Common myeloid progenitor, CD34-positive (primary cell): ENCODE data around the gene ACY1.
A peak's percentile ranks its signal among the peaks of the same experiment; 100 is the strongest.

Source experiments
- CTCF ChIA-PET: fragments of 350-600 bp; sonication (Branson Sonifier 250); formaldehyde crosslinking; loops from one replicate; lab custom pipeline; 2021; ENCODE audit warnings: antibody characterized with exemption; lab: Charles Lee
- POLR2A ChIA-PET: fragments of 350-600 bp; sonication (Branson Sonifier 250); formaldehyde crosslinking; loops from one replicate; lab custom pipeline; 2021; ENCODE audit warnings: antibody characterized with exemption; lab: Charles Lee
- DNase-seq, 3 donors: peaks; one replicate each; pipeline versions ENCODE4 v3.0.0 to v3.0.0-alpha.2; 2013
- H3K27ac ChIP-seq, 2 experiments: 1 replicate in 1 of 2; 2 replicates in 1 of 2; pipeline ENCODE4 v1.7.0; 2013; ENCODE audit warnings: inconsistent platforms in 2 of 2, low read length in 2 of 2, mild to moderate bottlenecking in 2 of 2, low read depth in 1 of 2, moderate library complexity in 1 of 2; ENCODE audit not compliant: severe bottlenecking in 2 of 2, insufficient read depth in 1 of 2, poor library complexity in 1 of 2
- H3K27me3 ChIP-seq, 5 experiments: replicated peaks in 2 of 5; 1 replicate in 3 of 5; 2 replicates in 2 of 5; pipeline versions ENCODE4 v1.6.1 to v1.7.0; 2013; ENCODE audit warnings: low read length in 4 of 5, mild to moderate bottlenecking in 2 of 5, moderate library complexity in 2 of 5, inconsistent platforms in 1 of 5; ENCODE audit not compliant: insufficient read depth in 5 of 5, control insufficient read depth in 4 of 5
- H3K36me3 ChIP-seq, 4 experiments: 1 replicate in 2 of 4; 2 replicates in 2 of 4; pipeline versions ENCODE4 v1.6.1 to v1.7.0; 2013; ENCODE audit warnings: low read length in 3 of 4, control low read depth in 1 of 4, mild to moderate bottlenecking in 1 of 4; ENCODE audit not compliant: control insufficient read depth in 4 of 4, insufficient read depth in 4 of 4
- H3K4me1 ChIP-seq, 4 experiments: 1 replicate in 3 of 4; 2 replicates in 1 of 4; pipeline versions ENCODE4 v1.6.1 to v1.7.1; 2013; ENCODE audit warnings: low read length in 3 of 4, mild to moderate bottlenecking in 3 of 4, control low read depth in 1 of 4, inconsistent platforms in 1 of 4, moderate library complexity in 1 of 4; ENCODE audit not compliant: control insufficient read depth in 4 of 4, insufficient read depth in 4 of 4; ENCODE audit errors: control extremely low read depth in 1 of 4
- H3K4me3 ChIP-seq, 7 experiments: 1 replicate in 4 of 7; 2 replicates in 3 of 7; pipeline versions ENCODE4 v1.5.1 to v1.7.0; 2013; ENCODE audit warnings: mild to moderate bottlenecking in 7 of 7, low read length in 6 of 7, moderate library complexity in 6 of 7, inconsistent platforms in 2 of 7, low read depth in 2 of 7, control low read depth in 1 of 7; ENCODE audit not compliant: insufficient read depth in 4 of 7, control insufficient read depth in 1 of 7; ENCODE audit errors: extremely low read depth in 1 of 7
- H3K9me3 ChIP-seq, 5 experiments: 1 replicate in 4 of 5; 2 replicates in 1 of 5; pipeline versions ENCODE4 v1.6.1 to v1.7.1; 2013; ENCODE audit warnings: low read length in 4 of 5, mild to moderate bottlenecking in 2 of 5, inconsistent platforms in 1 of 5, low read depth in 1 of 5, moderate library complexity in 1 of 5; ENCODE audit not compliant: control insufficient read depth in 4 of 5, insufficient read depth in 2 of 5; ENCODE audit errors: control extremely low read depth in 1 of 5
- WGBS: methylation state at CpG from one replicate; pipeline ENCODE4 v1.1.5; 2013; ENCODE audit not compliant: insufficient coverage; 5-methylcytosine and 5-hydroxymethylcytosine counted together

Gene ACY1

DNA sequence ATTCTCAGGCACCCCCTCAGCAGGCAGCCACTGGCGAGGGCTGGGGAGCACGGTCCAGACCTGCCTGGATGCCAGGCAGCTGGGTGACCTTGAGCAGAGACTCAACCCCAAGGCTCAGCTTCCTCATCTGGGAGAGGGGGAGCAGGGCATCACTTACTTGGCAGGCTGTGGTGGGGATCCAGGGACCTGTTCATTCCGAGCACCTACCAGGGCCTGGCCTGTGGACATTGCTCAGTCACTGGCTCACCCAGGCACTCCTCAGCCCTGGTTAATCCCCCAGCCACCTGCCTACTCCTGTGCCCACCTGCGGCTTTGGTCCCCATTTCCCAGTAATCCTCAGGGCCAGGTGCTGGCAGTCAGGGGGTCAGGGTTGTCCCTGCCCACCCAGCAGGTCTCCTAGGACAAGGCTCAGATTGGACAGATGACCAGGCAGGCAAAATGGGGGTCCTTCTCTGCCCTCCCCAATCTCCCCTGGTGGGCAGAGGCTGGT is 21.6 kb downstream of the ACY1 start:
- ChIA-PET POLR2A (no interaction called here), CTCF (interaction anchor here (0.7 to 9.0 kb wide), 7 partner anchors 12 to 145 kb away, joined by 3 to 169 read pairs (median 50); no protein-coding TSS in a partner anchor)
- Histone ChIP-seq H3K4me1 (peaks cover 0 to 32% (median 20%) of the 10 kb centered on the region in 4 experiments), H3K4me3 (no peak overlapping the region), H3K27ac (no peak overlapping the region), H3K36me3 (no peaks in the 10 kb centered on the region), H3K9me3 (no peaks in the 10 kb centered on the region), H3K27me3 (no peaks in the 10 kb centered on the region)
- 100% methylated on average over 2 of the region's 4 CpGs for WGBS
- DNase-seq: no peak

DNA sequence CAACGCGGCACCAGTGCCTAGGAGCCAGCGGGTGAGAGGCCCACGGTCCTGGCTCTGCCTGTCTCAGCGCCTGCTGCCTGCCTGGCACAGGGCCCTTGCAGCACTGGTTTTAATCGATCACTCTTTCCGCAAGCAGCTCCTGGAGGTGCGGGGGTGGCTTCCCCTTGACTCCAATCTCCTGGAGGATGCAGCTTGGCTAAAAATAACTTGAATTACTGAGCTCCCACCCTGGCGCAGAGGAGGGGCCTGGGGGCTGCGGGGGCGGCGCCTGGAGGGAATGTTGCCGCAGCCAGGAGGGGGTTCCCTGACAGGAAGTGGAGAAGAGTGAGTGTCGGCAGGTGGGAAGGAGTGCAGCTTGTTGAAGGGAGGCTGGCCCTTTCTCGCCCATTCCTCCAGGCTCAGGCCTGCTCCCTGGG is 22.2 kb downstream of the ACY1 start:
- DNase-seq: peak in 1 of 3 donors; percentile 23
- Histone ChIP-seq H3K4me3 (peak overlapping the region in 2 of 7 experiments; percentile 13 to 36), H3K4me1 (peaks cover 0 to 32% (median 20%) of the 10 kb centered on the region in 4 experiments), H3K27me3 (no peaks in the 10 kb centered on the region), H3K36me3 (no peaks in the 10 kb centered on the region), H3K27ac (no peak overlapping the region), H3K9me3 (no peaks in the 10 kb centered on the region)
- 14% methylated on average over 15 of the region's 15 CpGs for WGBS
- CTCF ChIA-PET: interaction anchor here (0.7 to 9.0 kb wide), 7 partner anchors 12 to 138 kb away, joined by 3 to 169 read pairs (median 50); no protein-coding TSS in a partner anchor
- POLR2A ChIA-PET: no interaction called here

DNA sequence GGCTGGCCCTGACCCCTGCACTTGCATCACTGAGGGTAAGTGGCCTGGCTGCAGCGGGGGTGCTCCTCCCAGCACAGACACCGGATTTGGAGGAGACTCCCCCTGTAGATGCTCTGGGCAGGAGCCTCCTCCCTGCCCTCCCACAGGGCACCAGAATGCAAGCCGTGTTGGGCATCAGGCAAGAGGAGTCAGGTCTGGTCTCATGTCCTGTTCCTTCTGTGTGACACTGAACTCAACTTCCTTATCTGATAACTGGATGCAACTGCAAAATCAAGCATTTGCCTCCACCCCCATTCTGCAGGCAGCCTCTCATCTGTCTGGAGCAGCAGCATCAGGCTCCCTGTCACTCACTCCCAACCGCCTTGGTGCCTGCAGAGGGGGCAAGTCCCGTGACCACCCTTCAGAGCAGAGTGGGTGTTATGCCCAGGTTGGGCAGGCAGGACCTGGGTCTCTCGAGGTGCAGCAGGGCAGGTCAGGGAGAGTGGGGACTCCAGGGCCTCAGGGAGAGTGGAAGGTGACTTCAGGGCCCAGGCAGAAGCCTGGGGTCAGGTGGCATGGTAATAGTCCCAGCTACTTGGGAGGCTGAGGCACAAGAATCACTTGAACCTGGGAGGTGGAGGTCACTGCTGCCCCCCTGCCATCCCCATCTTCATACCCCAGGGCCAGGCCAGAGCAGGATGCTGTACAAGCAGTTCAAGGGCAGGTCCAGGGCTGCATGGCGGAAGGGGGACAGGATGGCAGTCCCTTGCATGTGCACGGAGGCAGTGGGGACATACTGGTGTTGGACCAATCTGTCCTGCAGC is 22.9 kb downstream of the ACY1 start:
- POLR2A ChIA-PET: no interaction called here

DNA sequence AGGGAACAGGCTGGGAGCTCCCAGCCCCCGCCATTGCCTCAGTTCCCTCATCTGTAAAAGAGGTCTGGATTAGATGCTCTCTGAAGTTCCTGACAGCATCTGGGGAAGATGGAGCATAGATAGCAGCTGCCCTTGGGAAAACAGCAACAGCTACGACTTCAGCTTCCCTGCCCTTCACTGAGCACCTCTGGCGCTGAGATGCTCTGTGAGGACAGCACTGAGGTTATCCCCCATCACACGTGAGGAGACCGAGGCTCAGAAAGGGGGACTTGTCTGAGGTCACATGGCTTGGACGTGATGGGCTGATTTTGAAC is 23.4 kb downstream of the ACY1 start:
- ChIA-PET CTCF (interaction anchor here (1.9 to 9.0 kb wide), 5 partner anchors 10 to 137 kb away, joined by 6 to 169 read pairs (median 10); partner anchors contain the start of gene DUSP7), POLR2A (no interaction called here)
- no peak for DNase-seq
- Histone ChIP-seq H3K4me3 (no peak overlapping the region), H3K27ac (no peak overlapping the region), H3K9me3 (no peaks in the 10 kb centered on the region), H3K36me3 (no peaks in the 10 kb centered on the region), H3K4me1 (peaks cover 0 to 27% (median 17%) of the 10 kb centered on the region in 4 experiments), H3K27me3 (no peaks in the 10 kb centered on the region)
- 96% methylated on average over 6 of the region's 6 CpGs for WGBS

More for the DNA sequence above, 22.9 kb downstream of the ACY1 start:
- H3K9me3 ChIP-seq: no peaks in the 10 kb centered on the region
- WGBS: 47% methylated on average over 8 of the region's 8 CpGs
- H3K27ac ChIP-seq: no peak overlapping the region
- H3K27me3 ChIP-seq: no peaks in the 10 kb centered on the region
- peak overlapping the region in 1 of 7 experiments; percentile 36 for H3K4me3 ChIP-seq
- no peaks in the 10 kb centered on the region for H3K36me3 ChIP-seq
- H3K4me1 ChIP-seq: peaks cover 0 to 32% (median 20%) of the 10 kb centered on the region in 4 experiments
- peak in 2 of 3 donors; percentile 41 to 45 for DNase-seq
- CTCF ChIA-PET: interaction anchor here (1.9 to 9.0 kb wide), 8 partner anchors 11 to 137 kb away, joined by 6 to 169 read pairs (median 31); partner anchors contain the start of gene DUSP7

DNA sequence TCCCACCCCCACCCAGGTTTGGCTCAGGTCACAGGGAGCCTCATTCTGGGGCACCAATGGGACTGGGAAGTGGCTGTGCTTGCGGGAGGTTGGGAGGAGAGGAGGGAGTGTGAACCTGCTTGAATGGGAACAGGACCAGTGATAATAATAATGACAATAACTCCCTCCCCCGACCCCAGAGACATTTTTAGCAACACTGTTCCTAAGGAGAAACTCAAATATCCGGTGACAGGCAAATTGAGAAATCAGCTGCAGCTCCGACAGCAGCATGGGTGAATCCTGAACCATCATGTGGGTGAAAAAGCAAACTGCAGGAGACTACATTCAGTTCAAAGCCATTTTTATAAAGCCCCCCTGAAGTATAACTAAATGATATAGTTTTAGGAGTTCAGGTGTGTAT is 24.0 kb downstream of the ACY1 start:
- no peak overlapping the region for H3K27ac ChIP-seq
- DNase-seq: no peak
- POLR2A ChIA-PET: no interaction called here
- H3K36me3 ChIP-seq: no peaks in the 10 kb centered on the region
- H3K4me1 ChIP-seq: peaks cover 0 to 26% (median 15%) of the 10 kb centered on the region in 4 experiments
- WGBS: 100% methylated on average over 2 of the region's 4 CpGs
- H3K9me3 ChIP-seq: no peaks in the 10 kb centered on the region
- CTCF ChIA-PET: interaction anchor here (0.7 to 9.0 kb wide), 8 partner anchors 10 to 397 kb away, joined by 3 to 169 read pairs (median 6); partner anchors contain the start of gene DUSP7
- H3K4me3 ChIP-seq: no peak overlapping the region
- H3K27me3 ChIP-seq: no peaks in the 10 kb centered on the region

DNA sequence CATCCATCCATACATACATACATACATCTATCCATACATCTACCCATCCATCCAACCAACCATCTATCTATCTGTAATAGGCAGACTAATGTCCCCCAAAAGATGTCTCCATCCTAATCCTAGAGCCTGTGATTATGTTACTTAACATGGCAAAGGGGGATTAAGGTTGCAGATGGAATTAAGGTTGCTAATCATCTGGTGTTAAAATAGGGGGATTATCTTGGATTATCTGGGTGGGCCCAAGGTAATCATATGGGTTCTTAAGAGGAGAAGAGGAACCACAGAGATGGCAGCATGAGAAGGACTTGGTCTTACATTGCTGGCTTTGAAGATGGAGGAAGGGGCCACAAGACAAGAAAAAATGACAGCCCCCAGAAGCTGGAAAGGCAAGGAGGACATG is 27.1 kb downstream of the ACY1 start:
- Histone ChIP-seq H3K27me3 (no peaks in the 10 kb centered on the region), H3K36me3 (no peaks in the 10 kb centered on the region), H3K9me3 (no peaks in the 10 kb centered on the region), H3K27ac (no peak overlapping the region), H3K4me1 (peaks cover 0 to 28% (median 17%) of the 10 kb centered on the region in 4 experiments), H3K4me3 (no peak overlapping the region)
- no peak for DNase-seq
- CTCF ChIA-PET: interaction anchor here (1.1 to 4.5 kb wide), 2 partner anchors 12 to 112 kb away, joined by 3 to 16 read pairs; no protein-coding TSS in a partner anchor
- POLR2A ChIA-PET: no interaction called here

DNA sequence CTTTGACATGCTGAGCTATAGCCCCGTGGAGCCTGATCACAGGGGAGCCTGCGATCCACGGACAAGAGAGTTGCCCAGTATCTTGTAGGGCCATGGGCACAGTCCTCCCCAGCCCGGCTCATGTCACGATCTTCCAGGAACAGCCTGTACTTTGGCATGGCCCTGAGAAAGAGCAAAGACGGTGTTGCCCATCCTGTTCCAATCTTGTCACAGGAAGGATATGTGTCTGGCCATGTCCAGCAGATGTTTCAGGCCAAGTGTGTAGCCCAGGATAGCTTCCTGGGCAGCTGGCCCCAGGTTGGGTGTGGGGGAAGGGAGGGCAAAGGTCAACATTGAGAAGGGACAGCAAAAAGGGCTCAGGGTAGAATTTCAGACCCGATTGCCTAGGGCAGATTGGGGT is 29.4 kb downstream of the ACY1 start:
- no peak overlapping the region for H3K4me3 ChIP-seq
- peaks cover 0 to 16% (median 6%) of the 10 kb centered on the region in 4 experiments for H3K4me1 ChIP-seq
- H3K27ac ChIP-seq: no peak overlapping the region
- ChIA-PET POLR2A (no interaction called here), CTCF (interaction anchor here (1.0 to 10.9 kb wide), 10 partner anchors 7 to 130 kb away, joined by 3 to 64 read pairs (median 6); no protein-coding TSS in a partner anchor)
- WGBS: 85% methylated on average over 7 of the region's 7 CpGs
- H3K9me3 ChIP-seq: no peaks in the 10 kb centered on the region
- DNase-seq: no peak
- no peaks in the 10 kb centered on the region for H3K36me3 ChIP-seq
- no peaks in the 10 kb centered on the region for H3K27me3 ChIP-seq
